H1 (cell line): ENCODE data around the gene DNAJC6. TPM values are rescaled to one million over a fixed set of nuclear protein-coding genes. Genes with fewer than 3 reads are reported as not detected.

Source experiments
- CTCF ChIA-PET: fragments of 300-600 bp; sonication (Branson Sonifier 250); formaldehyde crosslinking; loops from one replicate; lab custom pipeline; 2021; ENCODE audit not compliant: partially characterized antibody; lab: Charles Lee
- POLR2A ChIA-PET: fragments of 300-600 bp; sonication (Branson Sonifier 250); formaldehyde crosslinking; loops from one replicate; lab custom pipeline; 2021; ENCODE audit warnings: inconsistent platforms; ENCODE audit not compliant: partially characterized antibody; lab: Charles Lee
- DNase-seq, 2 experiments: peaks; one replicate each; pipeline versions ENCODE4 v3.0.0 to v3.0.0-alpha.2; 2010 to 2022; ENCODE audit warnings: low spot score in 2 of 2, low read depth in 1 of 2, mixed read lengths in 1 of 2
- FAIRE-seq: peaks from 2 replicates; lab custom pipeline; 2011; peaks lifted over from hg19 to GRCh38; lab: Jason Lieb, UNC
- H2AFZ ChIP-seq: 2 replicates; pipeline ENCODE4 v1.8.1; 2012; ENCODE audit warnings: low read length, inconsistent platforms
- H2AK5ac ChIP-seq: 2 replicates; pipeline ENCODE4 v1.6.1; 2013; ENCODE audit warnings: low read depth, low read length
- H2BK120ac ChIP-seq: replicated peaks from 2 replicates; pipeline ENCODE3; 2013; ENCODE audit warnings: low read depth, low read length, inconsistent platforms
- H2BK12ac ChIP-seq: 2 replicates; pipeline ENCODE4 v1.6.1; 2013; ENCODE audit warnings: low read depth, low read length
- H2BK15ac ChIP-seq: 2 replicates; pipeline ENCODE4 v1.6.1; 2013; ENCODE audit warnings: low read length
- H2BK20ac ChIP-seq: 2 replicates; pipeline ENCODE4 v1.6.1; 2013; ENCODE audit warnings: low read length
- H2BK5ac ChIP-seq: 2 replicates; pipeline ENCODE4 v1.6.1; 2013; ENCODE audit warnings: low read depth, low read length
- H3K14ac ChIP-seq: 2 replicates; pipeline ENCODE4 v1.6.1; 2013; ENCODE audit warnings: inconsistent platforms; ENCODE audit not compliant: insufficient read length
- H3K18ac ChIP-seq: 2 replicates; pipeline ENCODE4 v1.6.1; 2013; ENCODE audit warnings: low read length; ENCODE audit errors: extremely low read depth
- H3K23ac ChIP-seq: 2 replicates; pipeline ENCODE4 v1.6.1; 2013; ENCODE audit warnings: inconsistent platforms; ENCODE audit not compliant: insufficient read length
- H3K23me2 ChIP-seq: 2 replicates; pipeline ENCODE4 v1.6.1; 2013; ENCODE audit warnings: low read depth, low read length
- H3K27ac ChIP-seq: 2 replicates; pipeline ENCODE4 v1.6.1; 2011; ENCODE audit warnings: low read depth, low read length, inconsistent platforms
- H3K27me3 ChIP-seq, 4 experiments: replicated peaks in 1 of 4; 1 replicate in 1 of 4; 2 replicates in 3 of 4; pipeline versions ENCODE4 v1.6.1 to v1.8.1; 2011 to 2013; ENCODE audit warnings: low read length in 3 of 4, mild to moderate bottlenecking in 3 of 4, inconsistent platforms in 2 of 4, mixed read lengths in 2 of 4, moderate library complexity in 1 of 4; ENCODE audit not compliant: control insufficient read depth in 3 of 4, insufficient read depth in 3 of 4; ENCODE audit errors: extremely low read depth in 1 of 4
- H3K36me3 ChIP-seq, 4 experiments: 2 replicates each; pipeline versions ENCODE4 v1.6.1 to v1.8.1; 2011 to 2013; ENCODE audit warnings: mild to moderate bottlenecking in 4 of 4, low read length in 3 of 4, moderate library complexity in 2 of 4, control low read depth in 1 of 4, inconsistent platforms in 1 of 4; ENCODE audit not compliant: insufficient read depth in 4 of 4, control insufficient read depth in 2 of 4
- H3K4ac ChIP-seq: replicated peaks from 2 replicates; pipeline ENCODE3; 2013; ENCODE audit warnings: low read length, low read depth, mixed read lengths, inconsistent platforms; ENCODE audit not compliant: insufficient read length
- H3K4me1 ChIP-seq, 4 experiments: replicated peaks in 1 of 4; 1 replicate in 1 of 4; 2 replicates in 3 of 4; pipeline versions ENCODE4 v1.6.1 to v1.8.1; 2011 to 2013; ENCODE audit warnings: low read length in 3 of 4, inconsistent platforms in 2 of 4, mixed read lengths in 1 of 4; ENCODE audit not compliant: insufficient read depth in 4 of 4, control insufficient read depth in 3 of 4
- H3K4me2 ChIP-seq, 2 experiments: 2 replicates each; pipeline versions ENCODE4 v1.6.1 to v1.8.1; 2011 to 2013; ENCODE audit warnings: low read depth in 2 of 2, low read length in 2 of 2, control low read depth in 1 of 2, inconsistent platforms in 1 of 2, mild to moderate bottlenecking in 1 of 2; ENCODE audit not compliant: insufficient read depth in 1 of 2
- H3K4me3 ChIP-seq, 4 experiments: fragments of 200-600, 300-600 bp in 1 of 4; sonication (generic), shearing (Covaris generic), sonication (Bioruptor Twin) in 1 of 4; 2 replicates each; pipeline versions ENCODE4 v1.5.1 to v1.8.1; 2011 to 2016; ENCODE audit warnings: low read length in 4 of 4, low read depth in 3 of 4, control low read depth in 2 of 4, inconsistent platforms in 2 of 4, mild to moderate bottlenecking in 2 of 4, mixed read lengths in 1 of 4, moderate library complexity in 1 of 4; ENCODE audit not compliant: insufficient read depth in 2 of 4; ENCODE audit errors: extremely low read depth in 1 of 4
- H3K56ac ChIP-seq: replicated peaks from 2 replicates; pipeline ENCODE3; 2013; ENCODE audit warnings: low read depth, mild to moderate bottlenecking, mixed read lengths, low read length, inconsistent platforms; ENCODE audit not compliant: insufficient read length
- H3K79me1 ChIP-seq: 2 replicates; pipeline ENCODE4 v1.6.1; 2013; ENCODE audit warnings: low read depth, low read length, control low read depth
- H3K79me2 ChIP-seq, 2 experiments: 2 replicates each; pipeline versions ENCODE4 v1.6.1 to v1.8.1; 2012 to 2013; ENCODE audit warnings: low read length in 2 of 2, mild to moderate bottlenecking in 2 of 2, inconsistent platforms in 1 of 2; ENCODE audit not compliant: insufficient read depth in 2 of 2, control insufficient read depth in 1 of 2
- H3K9ac ChIP-seq, 4 experiments: replicated peaks in 1 of 4; 1 replicate in 1 of 4; 2 replicates in 3 of 4; pipeline versions ENCODE4 v1.6.1 to v1.8.1; 2011 to 2013; ENCODE audit warnings: low read depth in 3 of 4, low read length in 3 of 4, control low read depth in 2 of 4, mild to moderate bottlenecking in 2 of 4, moderate library complexity in 2 of 4, inconsistent platforms in 1 of 4; ENCODE audit errors: extremely low read depth in 1 of 4
- H3K9me3 ChIP-seq, 2 experiments: 2 replicates each; pipeline versions ENCODE4 v1.6.1 to v1.8.1; 2012 to 2013; ENCODE audit warnings: mild to moderate bottlenecking in 2 of 2, moderate library complexity in 2 of 2, control low read depth in 1 of 2, inconsistent platforms in 1 of 2, low read depth in 1 of 2, low read length in 1 of 2, mixed read lengths in 1 of 2; ENCODE audit not compliant: insufficient read depth in 2 of 2
- H4K20me1 ChIP-seq, 2 experiments: replicated peaks in 1 of 2; 2 replicates each; pipeline versions ENCODE3 to v1.8.1; 2011 to 2013; ENCODE audit warnings: inconsistent platforms in 2 of 2, low read length in 2 of 2, mild to moderate bottlenecking in 1 of 2; ENCODE audit not compliant: insufficient read depth in 2 of 2, control insufficient read depth in 1 of 2
- H4K5ac ChIP-seq: 2 replicates; pipeline ENCODE4 v1.6.1; 2013; ENCODE audit warnings: low read length, low read depth, mixed read lengths, inconsistent platforms; ENCODE audit not compliant: insufficient read length
- H4K8ac ChIP-seq: 2 replicates; pipeline ENCODE4 v1.8.0; 2013; ENCODE audit warnings: mild to moderate bottlenecking, moderate library complexity, low read length, inconsistent platforms; ENCODE audit not compliant: insufficient read depth; ENCODE audit errors: extremely low read depth
- H4K91ac ChIP-seq: replicated peaks from 2 replicates; pipeline ENCODE3; 2013; ENCODE audit warnings: low read length, mixed read lengths, inconsistent platforms; ENCODE audit not compliant: insufficient read length
- RAD21 ChIP-seq, 2 experiments: IDR thresholded peaks in 1 of 2; conservative IDR thresholded peaks in 1 of 2; 2 replicates each; pipeline ENCODE4 v1.6.1; 2011; ENCODE audit warnings: low read depth in 2 of 2, low read length in 2 of 2, improper control_type of control experiment in 1 of 2, inconsistent platforms in 1 of 2, mild to moderate bottlenecking in 1 of 2, moderate library complexity in 1 of 2
- WGBS, 2 experiments: shearing (Covaris generic) in 1 of 2; methylation state at CpG; one replicate each; pipeline versions ENCODE4 v1.1.6 to v1.1.7; 2013 to 2015; ENCODE audit warnings: low lambda C conversion rate in 2 of 2, mixed read lengths in 2 of 2, inconsistent platforms in 1 of 2, low coverage in 1 of 2, missing lambda C conversion rate in 1 of 2; ENCODE audit not compliant: insufficient replicate concordance in 2 of 2, insufficient coverage in 1 of 2, insufficient read length in 1 of 2; ENCODE audit errors: extremely low coverage in 1 of 2, missing lambda C conversion rate in 1 of 2; 5-methylcytosine and 5-hydroxymethylcytosine counted together
- polyA plus RNA-seq, 7 experiments: library from polyadenylated mRNA; depleted of rRNA in 3 of 7; stranded (reverse) in 5 of 7; unstranded in 2 of 7; fragments of >200 nt in 5 of 7; fragments of 200-250 nt in 2 of 7; gene quantifications; 1 replicate in 5 of 7; 2 replicates in 1 of 7; 4 replicates in 1 of 7; pipeline versions ENCODE4 v1.2.1 to v1.2.3, GENCODE V29; 2011 to 2013; ENCODE audit warnings: missing spikeins in 2 of 7, mixed read lengths in 2 of 7
- total RNA-seq: library from RNA; stranded (reverse); fragmentation: NEBNext Ultra II Directional; extraction: Animal tissue kit (Norgen Biotek cat#: 25700); gene quantifications from 2 replicates; pipeline ENCODE4 v1.2.1, GENCODE V29; 2021
- TF ChIP-seq, protein P1 (sequence below), 3 experiments: IDR thresholded peaks; 1 replicate in 2 of 3; 2 replicates in 1 of 3; pipeline versions ENCODE4 v1.5.1 to v1.6.1; 2011; ENCODE audit warnings: low read length in 3 of 3, mild to moderate bottlenecking in 3 of 3, inconsistent platforms in 2 of 3, low read depth in 1 of 3, moderate library complexity in 1 of 3; ENCODE audit not compliant: insufficient read depth in 1 of 3; ENCODE audit errors: control extremely low read depth in 1 of 3
- TF ChIP-seq, protein P2 (sequence below): IDR thresholded peaks from 2 replicates; pipeline ENCODE4 v1.6.1; 2011; ENCODE audit warnings: low read length, improper control_type of control experiment

DNAJC6 gene
- total and polyA plus RNA-seq, 2 of the 8 experiments (the other 6 are each of a cell fraction or from before 2014, with no cell fraction given), result 1.6 to 3.0 TPM

DNA sequence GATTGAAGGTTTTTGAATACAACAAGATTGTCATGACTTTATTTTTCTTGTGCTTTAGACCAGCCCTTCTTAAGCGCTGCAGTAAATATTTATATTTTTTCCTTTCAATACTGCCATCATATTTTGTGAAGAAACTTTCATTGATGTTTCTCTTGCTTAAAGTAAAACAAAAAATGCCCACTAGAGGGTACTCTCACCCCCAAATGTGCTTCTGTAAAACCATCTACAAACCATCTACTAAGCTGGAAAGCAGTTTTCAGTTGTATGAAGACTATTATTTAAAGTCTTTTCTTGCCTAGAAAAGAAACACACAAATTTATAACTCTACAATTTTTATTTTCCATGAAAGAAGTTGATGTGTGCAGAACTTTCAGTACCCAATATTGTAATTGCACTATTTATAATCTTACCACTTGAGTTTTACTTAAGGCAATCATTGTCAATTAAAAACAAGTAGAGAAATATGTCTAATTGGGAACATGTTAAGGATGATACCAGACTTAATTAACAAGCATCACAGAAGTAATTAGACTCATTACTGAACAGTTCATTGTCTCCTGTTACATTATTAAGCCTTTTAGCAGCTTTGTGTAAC lies 121.9 kb downstream of the DNAJC6 start:
- H3K36me3 ChIP-seq, result peaks cover 0 to 31% (median 4%) of the 10 kb centered on the region in 4 experiments; a peak in 3 of 8 replicates

More for the DNA sequence above, 121.9 kb downstream of the DNAJC6 start:
- no peak overlapping the region for H3K27ac ChIP-seq
- no peaks in the 10 kb centered on the region for H3K23me2 ChIP-seq
- no peak overlapping the region for H3K18ac ChIP-seq
- no peak overlapping the region for H3K4me2 ChIP-seq
- H4K5ac ChIP-seq, result no peak overlapping the region
- H2AK5ac ChIP-seq, result no peak overlapping the region
- H3K9ac ChIP-seq, result no peak overlapping the region
- no peak overlapping the region for H2BK20ac ChIP-seq
- ChIA-PET CTCF (interaction anchor here (0.7 to 4.7 kb wide), 27 partner anchors 9 to 274 kb away, joined by 3 to 58 read pairs (median 4); partner anchors contain the start of genes LEPR and LEPROT), POLR2A (interaction anchor here (1.8 kb wide), 1 partner anchor 10 kb away, joined by 5 read pairs; no protein-coding TSS in a partner anchor)
- H4K8ac ChIP-seq, result no peak overlapping the region
- H2AFZ ChIP-seq, result no peak overlapping the region
- no peaks in the 10 kb centered on the region; the same call in 1 of the 2 replicates for H3K79me1 ChIP-seq
- H4K91ac ChIP-seq, result no peak overlapping the region
- H2BK5ac ChIP-seq, result no peak overlapping the region
- H3K56ac ChIP-seq, result no peak overlapping the region
- FAIRE-seq, result no peak
- H2BK12ac ChIP-seq, result no peak overlapping the region
- H3K79me2 ChIP-seq, result no peaks in the 10 kb centered on the region
- no peak overlapping the region for H3K4me3 ChIP-seq
- no peak overlapping the region for H2BK120ac ChIP-seq
- H2BK15ac ChIP-seq, result no peak overlapping the region
- H4K20me1 ChIP-seq, result no peaks in the 10 kb centered on the region
- no peak for DNase-seq
- no peaks in the 10 kb centered on the region for H3K9me3 ChIP-seq
- H3K4ac ChIP-seq, result no peak overlapping the region
- TF ChIP-seq RAD21 (IDR thresholded peaks at IDR 0.05 in 1 of 2, conservative IDR thresholded peaks at IDR 0.05 in 1 of 2; ENCODE audit: low read depth in 2 of 2, low read length in 2 of 2), result peak; percentile 70 to 74
- TF ChIP-seq, protein P1, sequence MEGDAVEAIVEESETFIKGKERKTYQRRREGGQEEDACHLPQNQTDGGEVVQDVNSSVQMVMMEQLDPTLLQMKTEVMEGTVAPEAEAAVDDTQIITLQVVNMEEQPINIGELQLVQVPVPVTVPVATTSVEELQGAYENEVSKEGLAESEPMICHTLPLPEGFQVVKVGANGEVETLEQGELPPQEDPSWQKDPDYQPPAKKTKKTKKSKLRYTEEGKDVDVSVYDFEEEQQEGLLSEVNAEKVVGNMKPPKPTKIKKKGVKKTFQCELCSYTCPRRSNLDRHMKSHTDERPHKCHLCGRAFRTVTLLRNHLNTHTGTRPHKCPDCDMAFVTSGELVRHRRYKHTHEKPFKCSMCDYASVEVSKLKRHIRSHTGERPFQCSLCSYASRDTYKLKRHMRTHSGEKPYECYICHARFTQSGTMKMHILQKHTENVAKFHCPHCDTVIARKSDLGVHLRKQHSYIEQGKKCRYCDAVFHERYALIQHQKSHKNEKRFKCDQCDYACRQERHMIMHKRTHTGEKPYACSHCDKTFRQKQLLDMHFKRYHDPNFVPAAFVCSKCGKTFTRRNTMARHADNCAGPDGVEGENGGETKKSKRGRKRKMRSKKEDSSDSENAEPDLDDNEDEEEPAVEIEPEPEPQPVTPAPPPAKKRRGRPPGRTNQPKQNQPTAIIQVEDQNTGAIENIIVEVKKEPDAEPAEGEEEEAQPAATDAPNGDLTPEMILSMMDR (IDR thresholded peaks at IDR 0.05; ENCODE audit: control extremely low read depth in 1 of 3, insufficient read depth in 1 of 3, low read depth in 1 of 3, low read length in 3 of 3), result peak in 2 of 3 experiments; percentile 40 to 58; a peak in 2 of 4 replicates
- TF ChIP-seq, protein P2, sequence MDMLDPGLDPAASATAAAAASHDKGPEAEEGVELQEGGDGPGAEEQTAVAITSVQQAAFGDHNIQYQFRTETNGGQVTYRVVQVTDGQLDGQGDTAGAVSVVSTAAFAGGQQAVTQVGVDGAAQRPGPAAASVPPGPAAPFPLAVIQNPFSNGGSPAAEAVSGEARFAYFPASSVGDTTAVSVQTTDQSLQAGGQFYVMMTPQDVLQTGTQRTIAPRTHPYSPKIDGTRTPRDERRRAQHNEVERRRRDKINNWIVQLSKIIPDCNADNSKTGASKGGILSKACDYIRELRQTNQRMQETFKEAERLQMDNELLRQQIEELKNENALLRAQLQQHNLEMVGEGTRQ, result no peak
- no peaks in the 10 kb centered on the region for H3K27me3 ChIP-seq
- peaks cover 2 to 14% (median 9%) of the 10 kb centered on the region in 4 experiments; a peak in 5 of 7 replicates for H3K4me1 ChIP-seq
- no peak overlapping the region for H3K14ac ChIP-seq
- 7% methylated on average over 1 of the region's 1 CpG; no CpG with 5 or more reads in 1 of the 2 experiments for WGBS, 2 experiments
- no peak overlapping the region for H3K23ac ChIP-seq
